WTC11 (cell line): ENCODE results near the gene STK10. TPM values are rescaled to one million over a fixed set of nuclear protein-coding genes. Genes with fewer than 3 reads are reported as not detected.

Source experiments
- ATAC-seq: fragments of 200-7000 bp; cut with Tn5 transposase; 2 replicates; pipeline ENCODE4 v1.10.0; 2021; ENCODE audit warnings: mild to moderate bottlenecking, moderate library complexity
- Bru-seq: library from RNA; stranded (reverse); fragments of 400-500 nt; gene quantifications from one replicate; lab custom pipeline; 2021; lab: Mats Ljungman, UMichigan
- CTCF ChIA-PET: fragments of 300-600 bp; sonication (Branson Sonifier 250); formaldehyde crosslinking; loops from one replicate; lab custom pipeline; 2021; ENCODE audit warnings: antibody characterized with exemption; lab: Charles Lee
- POLR2A ChIA-PET: fragments of 350-600 bp; sonication (Branson Sonifier 250); formaldehyde crosslinking; loops from one replicate; lab custom pipeline; 2021; ENCODE audit warnings: antibody characterized with exemption; lab: Charles Lee
- DNase-seq: peaks from one replicate; pipeline ENCODE4 v3.0.0; 2021; ENCODE audit warnings: low spot score
- H3K27ac Mint-ChIP-seq: 2 replicates; pipeline ENCODE4 v1.8.0; 2021; ENCODE audit warnings: mixed read lengths
- H3K27me3 Mint-ChIP-seq: 2 replicates; pipeline ENCODE4 v1.8.0; 2021; ENCODE audit warnings: low read depth, mild to moderate bottlenecking, moderate library complexity, mixed read lengths
- H3K36me3 Mint-ChIP-seq: 2 replicates; pipeline ENCODE4 v1.8.0; 2021; ENCODE audit warnings: mixed read lengths
- H3K4me1 Mint-ChIP-seq: 2 replicates; pipeline ENCODE4 v1.8.0; 2022; ENCODE audit warnings: mixed read lengths
- H3K4me3 Mint-ChIP-seq: 2 replicates; pipeline ENCODE4 v1.8.0; 2021; ENCODE audit warnings: mild to moderate bottlenecking, moderate library complexity, mixed read lengths
- H3K9me3 Mint-ChIP-seq: 2 replicates; pipeline ENCODE4 v1.8.0; 2021; ENCODE audit warnings: mixed read lengths
- AFF4 ChIP-seq: sonication (generic); formaldehyde crosslinking; IDR thresholded peaks from 2 replicates; pipeline ENCODE4 v1.8.1; 2023; ENCODE audit warnings: mild to moderate bottlenecking, missing genetic modification reagents, borderline replicate concordance
- ARID4B ChIP-seq: sonication (generic); formaldehyde crosslinking; IDR thresholded peaks from 2 replicates; pipeline ENCODE4 v1.8.0; 2023; ENCODE audit warnings: missing genetic modification reagents, mild to moderate bottlenecking, borderline replicate concordance
- CBFB ChIP-seq: sonication (generic); formaldehyde crosslinking; IDR thresholded peaks from 2 replicates; pipeline ENCODE4 v1.8.1; 2022; ENCODE audit warnings: mild to moderate bottlenecking, low read depth, missing genetic modification reagents
- CTCF ChIP-seq: fragments of 200-600 bp; IDR thresholded peaks from 2 replicates; pipeline ENCODE4 v1.8.0; 2022; ENCODE audit warnings: antibody characterized with exemption
- ERG ChIP-seq: fragments of 250-450 bp; sonication (Bioruptor Pico); IDR thresholded peaks from 2 replicates; pipeline ENCODE4 v1.8.0; 2021; ENCODE audit warnings: mild to moderate bottlenecking
- ESRRA ChIP-seq: sonication (generic); formaldehyde crosslinking; IDR thresholded peaks from 2 replicates; pipeline ENCODE4 v1.8.1; 2022; ENCODE audit warnings: mild to moderate bottlenecking, missing genetic modification reagents, borderline replicate concordance
- FOXK1 ChIP-seq: sonication (generic); formaldehyde crosslinking; IDR thresholded peaks from 2 replicates; pipeline ENCODE4 v1.8.0; 2022; ENCODE audit warnings: mild to moderate bottlenecking, moderate library complexity, missing genetic modification reagents
- FOXP1 ChIP-seq: sonication (generic); formaldehyde crosslinking; IDR thresholded peaks from 2 replicates; pipeline ENCODE4 v1.8.0; 2022; ENCODE audit warnings: missing genetic modification reagents, mild to moderate bottlenecking, moderate library complexity, borderline replicate concordance
- FOXP4 ChIP-seq: sonication (generic); formaldehyde crosslinking; IDR thresholded peaks from 2 replicates; pipeline ENCODE4 v1.8.0; 2022; ENCODE audit warnings: mild to moderate bottlenecking, missing genetic modification reagents
- GABPB1 ChIP-seq: sonication (generic); formaldehyde crosslinking; IDR thresholded peaks from 2 replicates; pipeline ENCODE4 v1.8.1; 2023; ENCODE audit warnings: mild to moderate bottlenecking, missing genetic modification reagents
- GTF2I ChIP-seq: fragments of 250-450 bp; sonication (Bioruptor Pico); conservative IDR thresholded peaks from 2 replicates; pipeline ENCODE4 v1.4.0; 2021; ENCODE audit warnings: mild to moderate bottlenecking
- JUN ChIP-seq: sonication (generic); formaldehyde crosslinking; IDR thresholded peaks from 2 replicates; pipeline ENCODE4 v1.8.0; 2023; ENCODE audit warnings: mild to moderate bottlenecking, missing genetic modification reagents
- MAX ChIP-seq: sonication (generic); formaldehyde crosslinking; IDR thresholded peaks from 2 replicates; pipeline ENCODE4 v1.8.0; 2022; ENCODE audit warnings: mild to moderate bottlenecking, missing genetic modification reagents
- NFYB ChIP-seq: sonication (generic); formaldehyde crosslinking; conservative IDR thresholded peaks from 2 replicates; pipeline ENCODE4 v1.8.0; 2022; ENCODE audit warnings: low read depth, missing genetic modification reagents
- NR3C1 ChIP-seq: sonication (generic); formaldehyde crosslinking; conservative IDR thresholded peaks from 2 replicates; pipeline ENCODE4 v1.8.1; 2023; ENCODE audit warnings: low read depth, mild to moderate bottlenecking, missing genetic modification reagents
- PRRX2 ChIP-seq: fragments of 250-450 bp; sonication (Bioruptor Pico); IDR thresholded peaks from 2 replicates; pipeline ENCODE4 v1.8.0; 2021; ENCODE audit warnings: mild to moderate bottlenecking
- SOX15 ChIP-seq: fragments of 250-450 bp; sonication (Bioruptor Pico); IDR thresholded peaks from 2 replicates; pipeline ENCODE4 v1.9.0; 2021; ENCODE audit warnings: mild to moderate bottlenecking
- SP1 ChIP-seq: sonication (generic); formaldehyde crosslinking; conservative IDR thresholded peaks from 2 replicates; pipeline ENCODE4 v1.8.1; 2022; ENCODE audit warnings: missing genetic modification reagents
- TEAD1 ChIP-seq: sonication (generic); formaldehyde crosslinking; IDR thresholded peaks from 2 replicates; pipeline ENCODE4 v1.8.0; 2022; ENCODE audit warnings: mild to moderate bottlenecking, missing genetic modification reagents
- ZNF416 ChIP-seq: fragments of 250-450 bp; sonication (Bioruptor Pico); IDR thresholded peaks from 2 replicates; pipeline ENCODE4 v1.9.0; 2021; ENCODE audit warnings: mild to moderate bottlenecking, inconsistent platforms
- ZNF423 ChIP-seq: fragments of 250-450 bp; sonication (Bioruptor Pico); IDR thresholded peaks from 2 replicates; pipeline ENCODE4 v2.1.2; 2022; ENCODE audit warnings: mild to moderate bottlenecking, moderate library complexity
- long read RNA-seq, 3 experiments: library from RNA in 1 of 3; library from capped mRNA in 1 of 3; library from polyadenylated mRNA in 1 of 3; unstranded in 2 of 3; stranded (forward) in 1 of 3; transcript quantifications; one replicate each; pipeline ENCODE4 v2.0.0, GENCODE V29; 2021
- total RNA-seq: library from RNA; stranded (reverse); gene quantifications from 3 replicates; pipeline ENCODE4 v1.2.3, GENCODE V29; 2021

The STK10 gene
- total RNA-seq (13.1 to 20.5 TPM (median 15.0 TPM) in 3 replicates), Bru-seq, nascent RNA (percentile 47 among the genes with signal in this experiment)
- long read RNA-seq, experiment 1, full-length matches to known transcripts: 72 of 100 reads
- long read RNA-seq, experiment 1, partial matches to known transcripts: 13 of 100 reads
- long read RNA-seq, experiment 1, other reads (novel, unspliced or antisense): 15 of 100 reads
- long read RNA-seq, experiment 2, full-length matches to known transcripts: 7 of 19 reads
- long read RNA-seq, experiment 2, partial matches to known transcripts: 8 of 19 reads
- long read RNA-seq, experiment 2, other reads (novel, unspliced or antisense): 4 of 19 reads
- long read RNA-seq, experiment 3: 0 reads

- CTCF ChIA-PET: interaction anchor here (0.6 to 5.3 kb wide), 35 partner anchors 9 to 597 kb away, joined by 3 to 49 read pairs (median 5); partner anchors contain the start of genes FBXW11 and UBTD2
- peak within 1 kb of the TSS; percentile 93 for H3K4me3 Mint-ChIP-seq
- no peaks in the 10 kb centered on the region for H3K9me3 Mint-ChIP-seq
- H3K4me1 Mint-ChIP-seq: peaks cover 28% of the 10 kb centered on the region
- no peaks in the 10 kb centered on the region; the same call in 1 of the 2 replicates for H3K36me3 Mint-ChIP-seq
- H3K27me3 Mint-ChIP-seq: peaks cover 14% of the 10 kb centered on the region
- POLR2A ChIA-PET: interaction anchor here (0.5 to 3.6 kb wide), 4 partner anchors 14 to 129 kb away, joined by 3 to 12 read pairs (median 6); no protein-coding TSS in a partner anchor
- DNase-seq: peak; percentile 93
- peak; percentile 89 for ATAC-seq
- peak within 1 kb of the TSS; percentile 38; the same call in 1 of the 2 replicates for H3K27ac Mint-ChIP-seq
- 0 out of 2 replicates have a peak, but pooled peaks have one; percentile 8 for TF ChIP-seq GTF2I (CRISPR knock-in tag)
- TF ChIP-seq SOX15 (CRISPR knock-in tag): no peak
- TF ChIP-seq FOXP4 (CRISPR knock-in tag): peak; percentile 42; the same call in 1 of the 2 replicates
- peak; percentile 74; the same call in 1 of the 2 replicates for TF ChIP-seq ESRRA (CRISPR knock-in tag)
- TF ChIP-seq GABPB1 (CRISPR knock-in tag): peak; percentile 71
- TF ChIP-seq PRRX2 (CRISPR knock-in tag): 0 out of 2 replicates have a peak, but pooled peaks have one; percentile 69
- peak; percentile 2; the same call in 1 of the 2 replicates for TF ChIP-seq FOXP1 (CRISPR knock-in tag)
- 0 out of 2 replicates have a peak, but pooled peaks have one; percentile 10 for TF ChIP-seq NR3C1 (CRISPR knock-in tag)
- peak; percentile 68 for TF ChIP-seq MAX (CRISPR knock-in tag)
- no peak for TF ChIP-seq JUN (CRISPR knock-in tag)
- peak; percentile 76; the same call in 1 of the 2 replicates for TF ChIP-seq ARID4B (CRISPR knock-in tag)
- TF ChIP-seq SP1 (CRISPR knock-in tag): peak; percentile 92
- 0 out of 2 replicates have a peak, but pooled peaks have one; percentile 61 for TF ChIP-seq CBFB (CRISPR knock-in tag)
- no peak for TF ChIP-seq AFF4 (CRISPR knock-in tag)
- TF ChIP-seq FOXK1: 0 out of 2 replicates have a peak, but pooled peaks have one; percentile 24
- TF ChIP-seq ZNF416 (CRISPR knock-in tag): 0 out of 2 replicates have a peak, but pooled peaks have one; percentile 15
- peak; percentile 80; the same call in 1 of the 2 replicates for TF ChIP-seq ZNF423
- TF ChIP-seq CTCF: peak; percentile 38; the same call in 1 of the 2 replicates
- 0 out of 2 replicates have a peak, but pooled peaks have one; percentile 8 for TF ChIP-seq TEAD1 (CRISPR knock-in tag)
- TF ChIP-seq ERG (CRISPR knock-in tag): no peak
- TF ChIP-seq NFYB (CRISPR knock-in tag): peak; percentile 72
Observed at GRCh38 chr5:172188033-172188892, at the start of gene STK10. STK10 (minus strand) TSS chr5:172188224; CDS start chr5:172188042, 182 bp downstream.
